CD8-positive, alpha-beta memory T cell (primary cell): ENCODE measurements around the gene MLEC. TPM values are rescaled to one million over a fixed set of nuclear protein-coding genes. Genes with fewer than 3 reads are reported as not detected.

ENCODE experiments used
- polyA plus RNA-seq: library from polyadenylated mRNA; unstranded; fragments of 300-500 nt; fragmentation: Illumina TruSeq; gene quantifications from one replicate; pipeline ENCODE4 v1.2.3, GENCODE V29; 2021
- total RNA-seq, 2 experiments: library from RNA; stranded (reverse); gene quantifications; one replicate each; pipeline ENCODE4 v1.2.3, GENCODE V29; 2021

MLEC gene
- total and polyA plus RNA-seq, 3 experiments from 2014 or later: 74.9 to 143 (median 130) TPM

Other genes starting within 250 kb of the MLEC start
- 100 to 1,000 TPM; 475 TPM for gene COX6A1, start 249.0 kb upstream of the MLEC start, total RNA-seq
- gene COX6A1, start 249.0 kb upstream of the MLEC start, polyA plus RNA-seq: 785 TPM
- gene TRIAP1, start 240.8 kb upstream of the MLEC start, total RNA-seq: 10 to 100 TPM; 87.0 to 88.1 TPM
- 51.6 TPM for gene TRIAP1, start 240.8 kb upstream of the MLEC start, polyA plus RNA-seq
- 10 to 100 TPM; 28.6 to 30.6 TPM for gene GATC, start 240.7 kb upstream of the MLEC start, total RNA-seq
- gene GATC, start 240.7 kb upstream of the MLEC start, polyA plus RNA-seq: 29.8 TPM
- gene SRSF9, start 217.4 kb upstream of the MLEC start, total RNA-seq: 100 to 1,000 TPM; 269 to 272 TPM
- gene SRSF9, start 217.4 kb upstream of the MLEC start, polyA plus RNA-seq: 214 TPM
- gene DYNLL1, start 191.0 kb upstream of the MLEC start, total RNA-seq: 100 to 1,000 TPM; 288 to 296 TPM
- 304 TPM for gene DYNLL1, start 191.0 kb upstream of the MLEC start, polyA plus RNA-seq
- 10 to 100 TPM; 37.5 to 39.0 TPM for gene COQ5, start 158.0 kb upstream of the MLEC start, total RNA-seq
- gene COQ5, start 158.0 kb upstream of the MLEC start, polyA plus RNA-seq: 39.7 TPM
- 100 to 1,000 TPM; 173 to 205 TPM for gene RNF10, start 152.8 kb upstream of the MLEC start, total RNA-seq
- gene RNF10, start 152.8 kb upstream of the MLEC start, polyA plus RNA-seq: 134 TPM
- gene POP5, start 105.7 kb upstream of the MLEC start, total RNA-seq: 10 to 100 TPM; 77.9 to 83.1 TPM
- 101 TPM for gene POP5, start 105.7 kb upstream of the MLEC start, polyA plus RNA-seq
- gene CABP1, start 46.5 kb upstream of the MLEC start, total RNA-seq: under 1 TPM; 0.13 to 0.18 TPM
- not detected for gene CABP1, start 46.5 kb upstream of the MLEC start, polyA plus RNA-seq
- gene UNC119B, start 23.3 kb downstream of the MLEC start, total RNA-seq: 10 to 100 TPM; 29.8 to 30.5 TPM
- 8.8 TPM for gene UNC119B, start 23.3 kb downstream of the MLEC start, polyA plus RNA-seq
- 10 to 100 TPM; 11.2 to 12.1 TPM for gene ACADS, start 38.7 kb downstream of the MLEC start, total RNA-seq
- 19.7 TPM for gene ACADS, start 38.7 kb downstream of the MLEC start, polyA plus RNA-seq
- 10 to 100 TPM; 34.9 to 35.6 TPM for gene SPPL3, start 217.2 kb downstream of the MLEC start, total RNA-seq
- gene SPPL3, start 217.2 kb downstream of the MLEC start, polyA plus RNA-seq: 33.1 TPM